Stimulated activated CD4-positive, alpha-beta T cell treated with anti-CD3 and anti-CD28 coated beads, Interleukin-12 subunit alpha, Interleukin-12 subunit beta, amount 100 ng/mL, for 4 hours (primary cell): ENCODE results near the gene GPC6.
"Not testable (repeated sequence)": the region's sequence is repeated elsewhere in the genome, so short reads cannot be mapped to it uniquely, and the experiment has no call there.

ENCODE experiments used
- DNase-seq: peaks from one replicate; pipeline ENCODE4 v3.0.0-alpha.2; 2020

GPC6 gene

DNA sequence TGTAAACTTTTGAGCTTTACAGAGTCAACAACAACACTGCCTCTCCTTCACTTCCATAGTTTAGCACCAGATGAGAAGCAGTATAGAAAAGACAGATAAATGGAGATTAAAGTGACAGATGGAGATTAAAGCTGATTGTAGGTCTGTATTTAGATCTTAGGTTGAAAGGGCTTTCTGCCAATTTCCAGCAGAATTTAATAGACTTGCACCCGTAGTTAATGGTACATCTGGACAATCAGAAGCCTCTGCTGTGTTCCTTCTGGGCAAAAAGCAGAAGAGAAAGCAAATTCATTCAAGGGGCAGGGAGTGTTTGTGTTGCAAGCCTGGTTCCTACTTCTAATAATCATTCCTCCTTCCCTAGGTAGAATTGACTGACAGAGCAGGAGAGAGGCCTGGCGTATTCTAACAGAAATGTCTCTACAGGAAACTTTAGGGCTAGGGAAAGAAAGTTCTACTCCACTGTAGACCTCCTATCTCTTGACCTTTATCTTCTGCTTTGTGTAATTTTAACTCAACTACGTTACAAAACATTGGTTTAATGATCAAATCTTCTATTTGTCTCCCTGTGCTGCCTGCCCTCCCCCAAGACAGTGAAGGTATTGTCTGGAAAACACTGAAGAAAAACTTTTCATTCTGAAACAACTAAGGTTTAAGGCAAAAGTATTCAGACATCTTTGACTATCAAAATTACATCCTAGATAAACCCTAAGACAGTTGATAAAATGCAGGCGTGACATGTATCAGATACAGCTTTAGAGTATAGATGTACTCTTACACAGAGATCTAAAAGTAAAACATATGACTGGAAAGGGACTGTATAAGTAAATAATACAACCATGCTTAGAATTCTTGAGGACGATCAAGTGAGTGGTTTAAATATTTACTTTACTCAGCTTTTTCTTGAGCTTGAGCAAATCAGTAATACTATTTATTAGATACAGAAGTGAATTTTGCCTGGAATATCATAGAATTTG lies 44.4 kb downstream of the GPC6 start:
- no peak for DNase-seq

DNA sequence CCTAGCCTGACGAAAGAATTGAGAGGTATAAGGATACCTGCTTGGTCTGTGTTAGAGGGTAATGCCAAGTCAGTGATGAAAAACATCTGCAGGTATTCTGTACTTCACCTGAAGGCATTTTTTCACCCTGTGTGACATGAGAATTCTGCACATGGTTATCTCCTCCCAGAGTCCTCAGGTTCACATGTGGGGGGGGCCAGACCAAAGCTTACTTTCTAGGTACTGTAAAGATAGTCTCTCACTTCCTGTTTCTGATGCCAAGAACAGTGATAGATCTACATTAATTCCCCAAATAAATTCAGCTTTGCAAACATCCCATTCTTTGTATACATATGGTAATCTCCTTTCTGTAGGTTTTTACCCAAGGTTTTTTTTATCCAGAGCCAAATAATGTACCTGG lies 53.4 kb downstream of the GPC6 start:
- no peak for DNase-seq

DNA sequence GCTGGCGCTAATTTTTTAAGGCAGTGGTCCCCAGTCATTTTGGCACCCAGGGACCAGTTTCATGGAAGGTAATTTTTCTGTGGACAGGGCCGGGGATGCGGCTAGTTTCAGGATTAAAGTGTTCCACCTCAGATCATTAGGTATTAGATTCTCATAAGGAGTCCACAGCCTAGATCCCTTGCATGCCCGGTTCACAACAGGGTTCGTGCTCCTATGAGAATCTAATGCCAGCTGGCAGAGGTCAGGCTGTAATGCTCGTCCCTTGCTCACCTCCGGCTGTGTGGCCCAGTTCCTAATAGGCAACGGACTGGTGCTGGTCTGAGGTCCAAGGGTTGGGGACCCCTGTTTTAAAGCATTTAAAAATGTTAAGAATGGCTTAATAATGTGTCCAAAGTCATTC lies 54.1 kb downstream of the GPC6 start:
- no peak for DNase-seq

DNA sequence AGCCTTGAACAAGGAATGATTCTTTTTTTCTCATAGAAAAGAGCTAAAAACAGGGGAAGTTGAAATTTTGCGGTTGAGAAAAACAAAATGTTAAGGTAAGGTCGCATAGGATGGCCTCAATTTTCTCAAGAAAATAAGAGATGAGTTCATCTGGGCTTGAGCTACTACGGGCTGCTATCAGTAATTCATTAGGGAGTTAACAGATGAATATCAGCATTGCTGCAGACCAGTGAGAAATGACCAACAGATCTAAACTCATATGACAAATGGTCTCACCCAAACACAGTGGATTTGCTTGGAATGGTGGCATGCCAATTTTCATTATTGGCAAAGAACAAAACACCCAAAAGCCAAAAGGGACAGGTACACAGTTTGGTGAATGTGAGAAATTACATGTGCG lies 56.6 kb downstream of the GPC6 start:
- DNase-seq, result no peak

DNA sequence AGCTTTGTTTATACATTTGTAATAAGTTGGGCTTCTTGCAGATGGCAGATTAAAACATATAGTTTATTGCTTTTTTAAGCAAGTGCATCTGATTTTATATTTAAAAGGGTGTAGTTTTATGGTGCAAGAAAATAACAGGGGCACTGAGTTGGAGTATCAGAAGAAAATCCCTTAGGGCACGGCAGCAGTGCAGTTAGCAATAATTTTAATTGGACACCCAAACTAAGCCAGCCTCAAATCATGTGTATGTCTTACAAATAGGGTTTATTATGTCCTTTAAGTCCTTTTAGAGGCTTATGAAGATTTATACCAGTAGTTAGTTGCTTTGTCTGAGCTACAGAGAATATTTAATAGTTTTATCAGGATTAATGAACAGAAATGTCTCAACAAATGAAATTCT lies 57.5 kb downstream of the GPC6 start:
- no peak for DNase-seq

DNA sequence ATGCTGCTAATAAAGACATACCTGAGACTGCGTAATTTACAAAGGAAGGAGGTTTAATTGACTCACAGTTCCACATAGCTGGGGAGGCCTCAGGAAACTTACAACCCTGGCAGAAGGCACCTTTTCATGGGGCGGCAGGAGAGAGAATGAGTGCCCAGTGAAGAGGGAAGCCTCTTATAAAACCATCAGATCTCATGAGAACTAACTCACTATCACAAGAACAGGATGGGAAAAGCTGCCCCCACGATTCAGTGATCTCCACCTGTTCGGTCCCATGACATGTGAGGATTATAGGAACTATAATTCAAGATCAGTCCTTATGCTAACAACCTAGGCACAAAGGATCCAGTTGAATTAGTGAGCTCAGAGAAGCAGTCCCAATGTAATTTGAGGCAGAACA lies 59.4 kb downstream of the GPC6 start:
- no peak for DNase-seq

DNA sequence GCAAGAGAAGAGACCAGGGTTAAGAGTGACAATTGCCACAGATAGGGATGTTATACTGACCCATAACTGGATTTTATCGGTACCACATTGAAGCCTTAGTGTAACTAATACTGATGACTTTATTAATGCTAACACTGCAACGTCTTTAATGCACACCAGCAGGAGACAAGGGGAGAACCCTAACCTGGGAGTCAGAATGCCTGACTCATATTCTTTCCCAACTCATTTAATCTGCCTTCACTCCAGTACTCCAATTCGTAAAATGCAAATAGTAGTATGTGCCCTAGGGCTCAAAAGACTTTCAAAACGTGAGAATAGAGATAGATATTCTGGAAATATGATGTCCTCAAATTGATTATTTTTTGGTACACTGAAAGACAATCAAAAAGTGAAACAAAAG lies 62.4 kb downstream of the GPC6 start:
- DNase-seq, result no peak

DNA sequence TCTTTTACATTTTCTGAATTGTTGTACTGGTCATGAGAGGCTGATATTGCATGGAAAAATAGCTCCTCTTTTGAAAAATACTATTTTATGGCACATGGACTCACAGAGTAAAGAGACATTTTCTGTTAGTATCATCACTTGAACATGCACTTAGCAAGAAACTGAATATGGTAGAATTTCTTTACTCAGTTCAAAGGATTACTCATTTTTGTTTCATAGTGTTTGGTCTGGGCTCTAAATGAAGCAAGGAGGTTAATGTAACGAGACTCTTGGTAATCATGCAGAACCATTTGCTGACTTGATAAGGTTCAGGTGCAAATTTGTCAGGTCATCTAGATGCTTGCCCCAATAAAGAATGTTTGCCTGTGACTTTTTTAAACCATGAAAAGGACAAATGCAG lies 63.2 kb downstream of the GPC6 start:
- DNase-seq, result no peak

DNA sequence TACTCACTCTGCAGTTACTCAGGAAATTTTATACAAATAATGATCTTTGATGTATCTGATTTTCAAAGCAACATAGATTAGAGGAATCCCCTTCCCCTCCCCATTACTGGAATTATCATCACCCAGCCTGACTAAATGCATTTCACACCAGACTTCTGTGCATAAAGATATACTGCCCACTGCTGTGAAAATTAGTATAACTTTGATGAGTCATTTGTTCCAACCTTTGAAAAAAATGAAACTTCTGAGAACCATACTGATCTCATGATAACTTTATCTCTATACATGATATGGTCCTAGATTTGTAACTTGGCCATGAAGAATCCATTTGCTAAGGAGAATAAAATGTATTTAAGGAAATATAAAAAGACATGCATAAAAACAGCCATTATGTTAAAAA lies 63.9 kb downstream of the GPC6 start:
- no peak for DNase-seq

DNA sequence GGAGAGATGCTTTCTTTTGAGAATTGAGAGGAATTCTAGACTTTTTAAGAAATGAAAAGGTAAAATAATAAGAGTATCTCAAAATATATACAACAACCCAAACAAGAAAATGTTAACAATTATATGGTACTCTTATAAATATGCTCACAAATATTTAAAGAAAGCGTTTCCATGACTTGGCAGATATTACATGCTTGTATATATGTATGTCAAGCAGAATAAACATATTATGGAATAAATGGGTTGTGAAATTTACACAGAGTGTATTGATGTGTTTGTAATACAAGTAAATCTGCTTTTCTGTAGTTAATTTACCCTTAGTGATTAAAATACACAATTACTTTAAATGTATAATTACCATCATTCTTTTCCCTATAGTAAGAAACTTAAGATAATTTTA lies 65.8 kb downstream of the GPC6 start:
- no peak for DNase-seq

DNA sequence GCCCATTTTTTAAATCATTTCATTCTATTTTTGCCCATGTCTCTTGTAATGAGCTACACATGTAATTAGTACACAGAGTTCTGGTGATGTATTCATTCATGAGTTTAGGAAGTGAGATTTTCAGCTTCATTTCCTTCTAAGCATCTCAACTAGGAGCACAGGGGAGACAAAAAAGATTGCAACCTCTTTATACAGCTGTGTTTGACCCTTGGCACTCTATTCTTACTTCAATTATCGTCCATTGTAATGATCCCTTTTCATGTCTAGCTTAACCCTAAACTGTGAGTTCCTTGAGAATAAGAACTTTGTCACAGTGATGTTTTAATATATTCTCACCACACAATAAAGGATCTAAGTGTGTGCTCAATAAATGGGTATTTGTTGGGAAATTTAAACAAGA lies 67.1 kb downstream of the GPC6 start:
- DNase-seq, result no peak

DNA sequence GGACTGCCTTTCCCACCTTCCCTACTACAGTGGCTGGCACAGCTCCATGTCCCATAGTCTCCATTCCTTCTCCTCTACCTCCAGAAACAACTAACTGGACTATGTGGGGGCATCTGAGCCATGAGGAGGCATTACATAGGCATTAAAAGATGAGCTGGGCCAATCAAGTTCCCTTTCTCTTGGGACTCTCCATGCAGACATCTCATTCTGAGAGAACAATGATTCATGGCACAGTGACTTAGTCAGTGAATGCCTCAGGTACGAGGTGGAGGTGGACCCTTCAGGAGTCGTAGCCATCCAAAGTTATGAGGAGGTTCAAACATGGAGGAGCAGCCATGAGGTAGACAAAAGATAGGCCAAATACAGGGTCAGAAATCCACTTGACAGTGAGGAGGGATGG lies 70.0 kb downstream of the GPC6 start:
- no peak for DNase-seq

DNA sequence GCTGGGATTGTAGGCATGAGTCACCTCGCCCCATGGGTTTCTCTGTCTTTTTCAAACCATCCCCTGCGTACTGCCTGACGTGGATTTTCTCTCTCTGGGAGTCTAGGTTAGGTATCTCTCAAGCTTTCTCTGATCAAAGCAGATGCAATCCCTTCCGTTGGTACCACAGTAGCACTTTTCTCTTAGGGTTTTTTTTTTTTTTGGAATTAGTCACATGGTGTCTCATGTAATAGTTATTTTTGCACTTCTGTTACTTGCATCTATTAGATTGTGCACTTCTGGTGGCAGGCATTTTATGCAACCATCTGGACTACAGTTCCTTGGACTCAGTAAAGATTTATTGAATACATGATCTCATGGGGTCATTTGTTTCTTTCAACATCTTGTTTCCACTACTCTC lies 72.1 kb downstream of the GPC6 start:
- no peak for DNase-seq

DNA sequence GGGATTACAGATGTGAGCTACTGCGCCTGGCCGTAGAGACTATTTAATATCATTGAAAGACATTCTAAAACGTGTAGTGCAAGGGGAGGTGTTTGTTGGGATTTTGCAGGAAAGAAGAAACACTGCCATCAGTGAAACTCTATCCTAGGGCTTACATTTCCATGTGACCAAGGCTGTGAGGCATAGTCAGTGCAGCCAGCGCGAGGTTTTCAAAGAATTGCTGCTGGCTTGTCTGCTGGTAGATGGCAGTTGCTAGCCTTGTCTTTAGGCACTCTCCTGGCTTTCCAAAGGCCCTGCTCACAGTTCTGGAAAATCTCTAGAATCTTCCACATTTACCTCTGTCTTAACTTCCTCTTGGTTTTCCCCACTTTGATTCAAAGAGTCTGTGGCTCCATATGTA lies 77.5 kb downstream of the GPC6 start:
- no peak for DNase-seq

DNA sequence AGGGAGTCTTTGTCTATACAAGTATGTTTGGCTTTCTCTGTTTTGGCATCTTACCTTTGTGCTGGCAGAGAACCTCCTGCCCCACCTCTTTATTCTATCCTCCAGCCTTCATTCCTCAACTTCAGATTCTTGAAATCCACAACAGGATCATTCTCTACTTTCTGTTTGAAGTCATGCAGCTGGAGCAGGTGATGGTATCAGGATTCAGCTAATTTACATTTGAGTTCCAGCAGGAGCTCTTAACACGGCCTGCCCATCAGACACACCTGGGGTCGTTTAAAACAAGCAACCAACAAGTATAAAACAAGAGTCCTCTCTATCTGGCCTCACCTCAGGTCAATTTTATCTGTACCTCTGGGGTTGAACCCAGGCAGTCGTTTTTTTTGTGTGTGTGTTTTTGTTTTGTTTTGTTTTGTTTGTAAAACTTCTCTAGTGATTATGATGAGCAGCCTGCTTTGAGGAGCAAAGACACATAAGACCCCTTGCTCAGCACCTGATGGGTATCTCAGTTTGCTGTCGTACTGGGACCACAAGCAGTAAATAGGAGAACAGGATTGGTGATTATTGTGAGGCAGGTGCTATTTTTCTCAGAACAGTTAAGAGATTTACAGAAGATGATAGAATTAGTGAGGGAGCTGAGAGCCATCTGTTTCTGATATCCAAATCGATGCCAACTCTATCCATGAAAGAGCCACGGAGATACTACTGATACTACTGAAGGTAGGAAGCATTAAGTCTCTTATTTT lies 78.4 kb downstream of the GPC6 start:
- no peak for DNase-seq

DNA sequence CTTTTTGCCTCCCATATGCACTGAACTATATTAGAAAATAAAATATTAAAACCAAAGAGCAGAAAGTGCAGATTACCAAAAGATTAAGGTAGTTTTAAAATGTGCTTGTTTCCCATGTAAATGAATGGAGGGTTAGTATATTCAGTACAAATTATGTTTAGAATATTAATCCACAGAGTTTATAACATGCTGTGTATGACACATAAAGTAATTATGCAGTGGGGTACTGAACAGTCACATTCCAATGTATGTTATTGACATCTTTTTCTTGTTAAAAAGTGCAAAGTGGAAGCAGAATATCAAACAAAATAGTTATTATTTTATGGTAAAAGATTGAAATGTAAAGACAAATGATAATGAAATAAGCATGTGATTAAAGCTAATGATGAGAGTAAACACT lies 79.3 kb downstream of the GPC6 start:
- DNase-seq, result no peak

DNA sequence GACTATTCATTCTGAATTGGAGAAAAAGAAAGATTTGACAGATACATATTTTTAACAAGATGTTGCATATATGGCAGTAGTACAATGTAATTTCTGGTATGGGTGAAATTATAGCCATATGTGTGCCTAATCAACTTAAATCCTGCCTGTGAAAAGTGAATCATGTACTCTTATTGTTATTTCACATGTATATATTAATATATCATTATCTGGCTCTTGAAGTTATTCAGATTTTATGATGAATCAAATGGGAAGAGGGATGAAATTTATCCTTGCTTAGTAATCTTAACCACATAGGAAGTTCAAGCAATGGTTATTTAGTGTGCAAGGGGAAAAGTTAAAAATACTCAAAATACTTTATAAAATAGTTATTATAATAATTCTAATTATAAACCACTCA lies 80.5 kb downstream of the GPC6 start:
- DNase-seq, result no peak

DNA sequence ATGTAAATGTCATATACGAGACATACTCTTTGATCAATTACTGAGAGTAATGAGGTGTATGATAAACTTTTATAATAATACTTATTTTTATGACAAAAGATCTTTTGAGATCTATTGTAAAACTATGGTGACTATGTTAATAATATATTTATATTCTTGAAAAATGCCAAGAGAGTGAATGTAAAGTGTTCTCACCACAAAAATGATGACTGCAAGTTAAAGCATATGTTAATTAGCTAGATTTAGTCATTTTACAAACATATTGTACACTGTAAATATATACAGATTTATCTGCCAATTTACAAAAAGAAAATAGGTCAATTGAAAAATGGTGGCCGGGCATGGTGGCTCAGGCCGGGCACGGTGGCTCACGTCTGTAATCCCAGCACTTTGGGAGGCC lies 81.0 kb downstream of the GPC6 start:
- DNase-seq, result no peak

DNA sequence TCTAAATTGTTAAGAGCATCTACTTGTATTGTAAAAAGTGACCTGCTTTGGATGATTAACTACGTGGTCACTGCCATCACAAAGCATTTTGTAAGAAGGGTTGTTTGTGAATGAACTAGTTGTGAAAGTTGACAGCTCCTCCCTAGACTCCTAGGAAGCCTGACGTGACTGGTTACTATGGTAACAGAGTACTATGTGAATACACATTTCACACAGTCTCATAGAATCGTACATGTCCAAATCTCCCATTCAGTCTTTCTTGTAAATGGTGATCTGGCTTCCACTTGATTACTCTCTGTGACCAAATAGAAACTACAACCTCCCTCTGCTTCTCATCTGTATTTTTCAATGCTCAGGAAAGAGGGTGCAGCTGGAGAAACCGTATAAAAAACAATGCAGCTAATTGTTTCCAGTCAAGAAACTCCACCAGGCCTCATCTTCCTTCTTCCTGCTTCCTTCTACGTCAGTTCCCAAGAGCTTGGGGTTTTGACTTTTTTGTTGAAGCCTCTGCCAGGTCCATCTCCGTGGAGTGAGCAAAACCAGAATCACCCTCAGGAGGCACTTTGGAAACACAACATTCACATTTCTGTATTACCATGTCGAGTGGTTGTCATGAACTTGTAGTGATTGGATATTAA lies 83.4 kb downstream of the GPC6 start:
- DNase-seq, result no peak

DNA sequence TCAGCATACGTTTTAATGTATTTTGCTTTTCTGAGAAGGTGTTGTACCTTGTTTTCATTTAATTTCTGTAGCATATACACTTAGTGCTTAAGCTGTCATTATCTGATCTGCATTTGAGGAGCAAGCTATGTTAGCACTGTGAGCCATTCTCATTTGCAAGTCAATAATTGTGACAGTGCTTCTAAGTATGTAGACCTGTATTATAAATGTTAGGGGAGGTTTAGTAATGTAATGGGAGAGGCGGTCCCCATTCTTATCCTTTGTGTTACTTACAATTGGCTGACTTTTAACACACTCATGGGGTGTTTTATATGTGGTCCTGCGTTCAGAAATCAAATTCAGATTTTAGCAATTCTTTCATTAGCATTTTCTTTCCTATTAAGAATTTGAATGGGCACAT lies 90.2 kb downstream of the GPC6 start:
- no peak for DNase-seq

DNA sequence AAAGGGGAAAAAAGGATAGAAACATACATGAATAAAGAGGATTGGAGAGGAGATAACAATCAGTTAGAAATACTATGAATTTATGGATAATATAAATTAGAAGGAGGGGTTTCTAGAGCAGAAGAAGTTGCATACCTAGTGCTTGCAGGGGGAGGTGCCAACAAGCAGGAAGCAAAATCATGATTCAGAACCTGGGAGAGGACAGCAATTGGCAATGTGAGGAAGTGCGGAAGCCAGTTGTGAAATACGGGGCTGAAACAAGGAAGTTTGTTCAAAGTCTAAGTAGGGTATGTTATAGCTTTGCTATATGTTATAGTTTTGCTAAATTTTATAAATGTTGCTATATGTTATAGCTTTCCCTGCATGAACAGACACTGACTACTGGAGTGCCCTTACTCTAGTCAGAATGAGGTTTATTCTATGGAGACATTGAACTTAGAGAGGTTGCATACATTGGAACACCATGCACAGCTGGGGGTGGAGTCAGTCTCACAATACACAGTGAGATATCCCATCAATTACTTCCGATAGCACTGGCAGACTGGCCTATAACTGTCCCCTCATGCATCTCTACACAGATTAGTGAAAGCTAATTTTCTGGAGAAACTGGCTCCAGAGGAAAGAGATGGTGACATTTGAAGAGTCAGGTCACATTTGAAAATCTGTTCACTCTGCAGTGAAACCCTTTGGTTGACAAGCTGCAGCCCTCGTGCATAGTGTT lies 92.1 kb downstream of the GPC6 start:
- DNase-seq, result no peak

DNA sequence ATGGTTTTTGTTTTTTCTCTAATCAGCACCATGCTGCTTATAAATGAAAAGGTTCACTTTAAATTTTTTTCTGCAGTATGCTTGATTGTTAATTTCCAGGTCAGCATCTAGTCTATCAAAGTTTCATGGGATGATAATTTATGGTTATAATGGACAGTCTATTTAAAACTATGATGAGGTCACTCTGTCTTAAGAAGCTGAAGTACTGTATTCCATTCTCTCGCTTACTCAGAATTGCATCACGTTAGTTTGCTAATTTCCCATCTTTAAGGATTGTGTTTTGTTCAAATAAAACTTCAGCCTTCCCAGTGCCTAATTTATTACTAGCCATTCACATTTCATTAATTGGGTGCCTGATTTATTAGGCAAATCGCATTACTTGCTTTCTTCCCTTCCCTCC lies 94.3 kb downstream of the GPC6 start:
- no peak for DNase-seq

DNA sequence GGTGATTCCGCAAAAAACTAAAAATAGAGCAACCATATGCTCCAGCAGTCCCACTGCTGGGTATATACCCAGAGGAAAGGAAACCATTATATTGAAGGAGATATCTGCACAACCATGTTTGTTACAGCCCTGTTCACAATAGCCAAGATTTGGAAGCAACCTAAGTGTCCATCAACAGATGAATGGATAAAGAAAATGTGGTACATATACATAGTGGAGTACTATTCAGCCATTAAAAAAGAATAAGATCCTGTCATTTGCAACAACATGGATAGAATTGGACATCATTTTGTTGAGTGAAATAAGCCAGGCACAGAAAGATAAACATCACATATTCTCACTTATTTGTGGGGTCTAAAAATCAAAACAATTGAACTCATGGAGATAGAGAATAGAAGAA lies 97.3 kb downstream of the GPC6 start:
- DNase-seq, result not testable (repeated sequence)
